Neural progenitor cell (in vitro differentiated cells): ENCODE results near the gene PDE6A.

Experiments used
- EZH2 ChIP-seq: fragments of 200-600 bp; sonication (generic); IDR thresholded peaks from 2 replicates; pipeline ENCODE4 v1.6.1; 2017; ENCODE audit warnings: antibody characterized with exemption, mild to moderate bottlenecking, moderate library complexity
- EZH2phosphoT487 ChIP-seq: fragments of 200-600 bp; sonication (generic); IDR thresholded peaks from 2 replicates; pipeline ENCODE4 v1.6.1; 2017; ENCODE audit warnings: antibody characterized with exemption
- TF ChIP-seq, protein P1 (sequence below): fragments of 200-600 bp; sonication (generic); IDR thresholded peaks from 2 replicates; pipeline ENCODE4 v1.5.1; 2017; ENCODE audit warnings: antibody characterized with exemption, mild to moderate bottlenecking

DNA sequence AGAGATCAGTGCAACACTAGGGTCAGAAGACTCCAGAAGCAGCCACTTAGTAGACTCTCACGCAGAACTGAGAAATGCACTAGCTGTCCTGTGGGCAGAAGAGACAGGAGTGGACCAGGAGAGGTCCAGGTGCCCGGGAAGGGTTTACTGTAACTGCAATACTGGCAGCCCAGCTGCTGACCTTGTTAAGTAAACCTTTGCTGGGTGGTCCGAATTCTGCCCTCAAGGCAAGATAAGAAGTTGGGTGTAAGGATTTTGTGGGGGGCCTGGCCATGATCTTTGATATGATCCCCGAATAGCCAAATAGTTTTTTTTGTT is 91.3 kb downstream of the PDE6A start:
- TF ChIP-seq, protein P1, sequence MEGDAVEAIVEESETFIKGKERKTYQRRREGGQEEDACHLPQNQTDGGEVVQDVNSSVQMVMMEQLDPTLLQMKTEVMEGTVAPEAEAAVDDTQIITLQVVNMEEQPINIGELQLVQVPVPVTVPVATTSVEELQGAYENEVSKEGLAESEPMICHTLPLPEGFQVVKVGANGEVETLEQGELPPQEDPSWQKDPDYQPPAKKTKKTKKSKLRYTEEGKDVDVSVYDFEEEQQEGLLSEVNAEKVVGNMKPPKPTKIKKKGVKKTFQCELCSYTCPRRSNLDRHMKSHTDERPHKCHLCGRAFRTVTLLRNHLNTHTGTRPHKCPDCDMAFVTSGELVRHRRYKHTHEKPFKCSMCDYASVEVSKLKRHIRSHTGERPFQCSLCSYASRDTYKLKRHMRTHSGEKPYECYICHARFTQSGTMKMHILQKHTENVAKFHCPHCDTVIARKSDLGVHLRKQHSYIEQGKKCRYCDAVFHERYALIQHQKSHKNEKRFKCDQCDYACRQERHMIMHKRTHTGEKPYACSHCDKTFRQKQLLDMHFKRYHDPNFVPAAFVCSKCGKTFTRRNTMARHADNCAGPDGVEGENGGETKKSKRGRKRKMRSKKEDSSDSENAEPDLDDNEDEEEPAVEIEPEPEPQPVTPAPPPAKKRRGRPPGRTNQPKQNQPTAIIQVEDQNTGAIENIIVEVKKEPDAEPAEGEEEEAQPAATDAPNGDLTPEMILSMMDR = no peak
- TF ChIP-seq EZH2 (no peak), EZH2phosphoT487 (no peak)
